SK-N-SH treated with all-trans-retinoic acid at 6 μM for 48 hours (cell line): Measurements from ENCODE around the gene ZNF420.

Experiments used
- GLIS3 ChIP-seq: fragments of 250-450 bp; sonication (Bioruptor Pico); IDR thresholded peaks from 2 replicates; pipeline ENCODE4 v1.5.0; 2020; ENCODE audit warnings: mild to moderate bottlenecking, moderate library complexity
- OSR1 ChIP-seq: fragments of 250-450 bp; sonication (Bioruptor Pico); IDR thresholded peaks from 2 replicates; pipeline ENCODE4 v1.8.0; 2022; ENCODE audit warnings: moderate library complexity, mild to moderate bottlenecking, inconsistent platforms
- PPARA ChIP-seq: fragments of 250-450 bp; sonication (Bioruptor Pico); IDR thresholded peaks from 2 replicates; pipeline ENCODE4 v1.5.0; 2020; ENCODE audit warnings: mild to moderate bottlenecking, borderline replicate concordance
- TF ChIP-seq, protein P1 (sequence below): fragments of 250-450 bp; sonication (Bioruptor Pico); IDR thresholded peaks from 2 replicates; pipeline ENCODE4 v1.8.0; 2020; ENCODE audit warnings: mild to moderate bottlenecking, moderate library complexity, borderline replicate concordance

DNA sequence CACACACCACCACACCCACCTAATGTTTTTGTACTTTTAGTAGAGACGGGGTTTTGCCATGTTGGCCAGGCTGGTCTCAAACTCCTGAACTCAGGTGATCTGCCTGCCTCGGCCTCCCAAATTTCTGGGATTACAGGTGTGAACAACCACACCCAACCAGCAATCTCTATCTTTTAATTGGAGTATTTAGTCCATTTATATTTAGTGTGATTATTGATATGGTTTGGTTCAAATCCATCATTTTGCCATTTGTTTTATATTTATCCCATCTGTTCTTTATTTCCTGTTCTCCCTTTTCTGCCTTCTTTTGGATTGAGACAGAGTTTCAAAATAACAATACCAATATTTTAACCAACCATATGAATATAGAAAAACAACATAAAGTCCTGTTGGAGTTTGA lies 4.1 kb downstream of the ZNF420 start:
- TF ChIP-seq, protein P1, sequence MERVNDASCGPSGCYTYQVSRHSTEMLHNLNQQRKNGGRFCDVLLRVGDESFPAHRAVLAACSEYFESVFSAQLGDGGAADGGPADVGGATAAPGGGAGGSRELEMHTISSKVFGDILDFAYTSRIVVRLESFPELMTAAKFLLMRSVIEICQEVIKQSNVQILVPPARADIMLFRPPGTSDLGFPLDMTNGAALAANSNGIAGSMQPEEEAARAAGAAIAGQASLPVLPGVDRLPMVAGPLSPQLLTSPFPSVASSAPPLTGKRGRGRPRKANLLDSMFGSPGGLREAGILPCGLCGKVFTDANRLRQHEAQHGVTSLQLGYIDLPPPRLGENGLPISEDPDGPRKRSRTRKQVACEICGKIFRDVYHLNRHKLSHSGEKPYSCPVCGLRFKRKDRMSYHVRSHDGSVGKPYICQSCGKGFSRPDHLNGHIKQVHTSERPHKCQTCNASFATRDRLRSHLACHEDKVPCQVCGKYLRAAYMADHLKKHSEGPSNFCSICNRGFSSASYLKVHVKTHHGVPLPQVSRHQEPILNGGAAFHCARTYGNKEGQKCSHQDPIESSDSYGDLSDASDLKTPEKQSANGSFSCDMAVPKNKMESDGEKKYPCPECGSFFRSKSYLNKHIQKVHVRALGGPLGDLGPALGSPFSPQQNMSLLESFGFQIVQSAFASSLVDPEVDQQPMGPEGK (CRISPR knock-in tag), result no peak
- no peak for TF ChIP-seq GLIS3
- no peak for TF ChIP-seq PPARA (CRISPR knock-in tag)
- no peak for TF ChIP-seq OSR1
